ENCODE data around the gene ADAMTS1. TPM values are rescaled to one million over a fixed set of nuclear protein-coding genes. Genes with fewer than 3 reads are reported as not detected.
A peak's percentile ranks its signal among the peaks of the same experiment; 100 is the strongest.

The ADAMTS1 gene
- total RNA-seq, 4 donors from 2014 or later = 232 to 412 (median 327) TPM

GRCh38 chr21:26818906-26819305 is 26.3 kb downstream of the ADAMTS1 start:
- Histone ChIP-seq H3K4me1 (peaks cover 0 to 9% (median 0%) of the 10 kb centered on the region in 4 donors), H3K27me3 (no peaks in the 10 kb centered on the region), H3K9me3 (no peaks in the 10 kb centered on the region), H3K4me3 (no peak overlapping the region), H3K36me3 (no peaks in the 10 kb centered on the region), H3K27ac (no peak overlapping the region)
- no peak for DNase-seq (ENCODE audit: low spot score in 2 of 2)
- TF ChIP-seq POLR2A (IDR thresholded peaks at IDR 0.05) = no peak
- TF ChIP-seq, protein P1, sequence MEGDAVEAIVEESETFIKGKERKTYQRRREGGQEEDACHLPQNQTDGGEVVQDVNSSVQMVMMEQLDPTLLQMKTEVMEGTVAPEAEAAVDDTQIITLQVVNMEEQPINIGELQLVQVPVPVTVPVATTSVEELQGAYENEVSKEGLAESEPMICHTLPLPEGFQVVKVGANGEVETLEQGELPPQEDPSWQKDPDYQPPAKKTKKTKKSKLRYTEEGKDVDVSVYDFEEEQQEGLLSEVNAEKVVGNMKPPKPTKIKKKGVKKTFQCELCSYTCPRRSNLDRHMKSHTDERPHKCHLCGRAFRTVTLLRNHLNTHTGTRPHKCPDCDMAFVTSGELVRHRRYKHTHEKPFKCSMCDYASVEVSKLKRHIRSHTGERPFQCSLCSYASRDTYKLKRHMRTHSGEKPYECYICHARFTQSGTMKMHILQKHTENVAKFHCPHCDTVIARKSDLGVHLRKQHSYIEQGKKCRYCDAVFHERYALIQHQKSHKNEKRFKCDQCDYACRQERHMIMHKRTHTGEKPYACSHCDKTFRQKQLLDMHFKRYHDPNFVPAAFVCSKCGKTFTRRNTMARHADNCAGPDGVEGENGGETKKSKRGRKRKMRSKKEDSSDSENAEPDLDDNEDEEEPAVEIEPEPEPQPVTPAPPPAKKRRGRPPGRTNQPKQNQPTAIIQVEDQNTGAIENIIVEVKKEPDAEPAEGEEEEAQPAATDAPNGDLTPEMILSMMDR (IDR thresholded peaks at IDR 0.05) = no peak
- no peak for TF ChIP-seq EP300 (IDR thresholded peaks at IDR 0.05)
- 56 to 61% methylated on average over 2 of the region's 2 CpGs for WGBS, 2 donors

GRCh38 chr21:26815197-26815596 is 30.0 kb downstream of the ADAMTS1 start:
- no peaks in the 10 kb centered on the region for H3K9me3 ChIP-seq
- H3K27ac ChIP-seq = peak overlapping the region in 3 of 4 donors; percentile 5 to 60 (median 41)
- no peak overlapping the region for H3K4me3 ChIP-seq
- DNase-seq (ENCODE audit: low spot score in 2 of 2) = no peak
- TF ChIP-seq POLR2A (IDR thresholded peaks at IDR 0.05) = no peak
- TF ChIP-seq EP300 (IDR thresholded peaks at IDR 0.05) = no peak
- TF ChIP-seq, protein P1 (IDR thresholded peaks at IDR 0.05) = no peak
- peaks cover 0 to 15% (median 0%) of the 10 kb centered on the region in 4 donors for H3K4me1 ChIP-seq
- no peaks in the 10 kb centered on the region for H3K27me3 ChIP-seq
- H3K36me3 ChIP-seq = no peaks in the 10 kb centered on the region

DNA sequence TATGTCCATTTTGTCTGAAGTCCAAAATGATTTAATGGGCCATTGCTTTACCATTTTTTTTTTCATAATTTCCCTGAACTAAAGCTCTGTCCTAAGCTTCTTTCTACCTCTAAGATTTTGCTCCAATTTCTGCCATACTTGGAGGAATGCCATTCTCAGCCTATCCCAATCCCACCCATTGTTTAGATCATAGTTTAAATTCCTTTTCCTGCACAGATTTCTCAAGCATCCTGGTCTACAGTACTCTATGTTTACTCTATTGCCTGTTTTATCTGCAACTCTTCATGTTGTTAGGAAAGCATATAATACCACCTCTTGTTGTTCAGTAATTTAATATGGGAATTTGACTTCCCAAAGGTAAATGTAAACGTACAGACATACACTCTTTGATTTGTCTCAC is 30.8 kb downstream of the ADAMTS1 start:
- TF ChIP-seq, protein P1 (IDR thresholded peaks at IDR 0.05) = no peak
- TF ChIP-seq EP300 (IDR thresholded peaks at IDR 0.05) = no peak
- no peak for TF ChIP-seq POLR2A (IDR thresholded peaks at IDR 0.05)
- Histone ChIP-seq H3K4me3 (no peak overlapping the region), H3K36me3 (no peaks in the 10 kb centered on the region), H3K27me3 (no peaks in the 10 kb centered on the region), H3K9me3 (no peaks in the 10 kb centered on the region), H3K27ac (peak overlapping the region in 2 of 4 donors; percentile 41 to 60), H3K4me1 (peaks cover 0 to 15% (median 0%) of the 10 kb centered on the region in 4 donors)
- DNase-seq (ENCODE audit: low spot score in 2 of 2) = no peak
- WGBS, 2 donors = 26 to 61% methylated on average over 1 of the region's 1 CpG

DNA sequence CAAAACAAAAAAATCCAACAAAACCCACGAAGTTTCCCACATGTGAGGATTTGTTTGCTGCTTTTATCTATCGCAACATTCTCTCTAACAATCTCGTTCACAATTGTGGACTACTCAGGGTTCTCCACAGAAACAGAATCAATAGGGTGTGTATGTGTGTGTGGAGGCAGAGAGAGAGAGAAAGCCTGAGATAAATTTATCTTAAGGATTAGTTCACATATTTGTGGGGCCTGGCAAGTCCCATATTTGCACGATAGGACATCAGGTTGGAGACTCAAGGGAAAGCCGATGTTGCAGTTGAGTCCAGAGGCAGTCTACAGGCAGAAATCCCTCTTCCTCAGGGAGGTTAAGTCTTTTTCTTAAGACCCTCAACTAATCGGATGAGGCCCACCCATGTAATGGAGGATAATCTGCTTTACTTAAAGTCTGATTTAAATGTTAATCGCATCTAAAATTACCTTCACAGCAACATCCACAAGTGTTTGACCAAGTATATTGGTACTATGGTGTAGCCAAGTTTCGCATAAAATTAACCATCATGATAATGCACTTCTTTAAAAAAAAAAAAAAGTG is 31.7 kb downstream of the ADAMTS1 start:
- TF ChIP-seq, protein P1 (IDR thresholded peaks at IDR 0.05) = no peak
- TF ChIP-seq POLR2A (IDR thresholded peaks at IDR 0.05) (no peak), EP300 (IDR thresholded peaks at IDR 0.05) (no peak)
- Histone ChIP-seq H3K9me3 (no peaks in the 10 kb centered on the region), H3K27ac (peak overlapping the region in 1 of 4 donors; percentile 54), H3K27me3 (no peaks in the 10 kb centered on the region), H3K36me3 (no peaks in the 10 kb centered on the region), H3K4me3 (no peak overlapping the region), H3K4me1 (peaks cover 0 to 15% (median 0%) of the 10 kb centered on the region in 4 donors)
- DNase-seq (ENCODE audit: low spot score in 2 of 2) = no peak
- WGBS, 2 donors = 58 to 68% methylated on average over 8 of the region's 8 CpGs

GRCh38 chr21:26812173-26812572 is 33.0 kb downstream of the ADAMTS1 start:
- H3K9me3 ChIP-seq = no peaks in the 10 kb centered on the region
- WGBS, 2 donors = 76 to 84% methylated on average over 1 of the region's 1 CpG
- peaks cover 0 to 15% (median 0%) of the 10 kb centered on the region in 4 donors for H3K4me1 ChIP-seq
- H3K4me3 ChIP-seq = no peak overlapping the region
- DNase-seq (ENCODE audit: low spot score in 2 of 2) = no peak
- no peak overlapping the region for H3K27ac ChIP-seq
- H3K27me3 ChIP-seq = no peaks in the 10 kb centered on the region
- no peak for TF ChIP-seq POLR2A (IDR thresholded peaks at IDR 0.05)
- TF ChIP-seq EP300 (IDR thresholded peaks at IDR 0.05) = no peak
- TF ChIP-seq, protein P1 (IDR thresholded peaks at IDR 0.05) = no peak
- H3K36me3 ChIP-seq = no peaks in the 10 kb centered on the region
